HL-60 (cell line): ENCODE results near the gene DKK3.

Experiments
- DNase-seq, 2 experiments: peaks; one replicate each; pipeline ENCODE4 v3.0.0-alpha.2; 2010 to 2020; ENCODE audit warnings: low read depth in 1 of 2, low spot score in 1 of 2
- H3K27ac ChIP-seq: fragments of 250-450 bp; sonication (Bioruptor Pico); replicated peaks from 2 replicates; pipeline ENCODE4 v1.5.1; 2020; ENCODE audit warnings: mild to moderate bottlenecking, moderate library complexity
- H3K27me3 ChIP-seq: fragments of 250-450 bp; sonication (Bioruptor Pico); 2 replicates; pipeline ENCODE4 v1.5.1; 2021; ENCODE audit warnings: mild to moderate bottlenecking, moderate library complexity; ENCODE audit not compliant: insufficient read depth, poor library complexity, severe bottlenecking
- H3K4me3 ChIP-seq: replicated peaks from 2 replicates; pipeline ENCODE4 v1.5.1; 2011; ENCODE audit warnings: mild to moderate bottlenecking, control low read depth, low read length; ENCODE audit not compliant: insufficient read depth
- GABPA ChIP-seq: IDR thresholded peaks from 2 replicates; pipeline ENCODE4 v1.6.1; 2012; ENCODE audit warnings: low read depth
- POLR2AphosphoS5 ChIP-seq: IDR thresholded peaks from 2 replicates; pipeline ENCODE4 v1.6.1; 2012; ENCODE audit warnings: low read depth
- SPI1 ChIP-seq: IDR thresholded peaks from 2 replicates; pipeline ENCODE4 v1.6.1; 2012; ENCODE audit warnings: low read depth, mild to moderate bottlenecking, borderline replicate concordance
- TF ChIP-seq, protein P1 (sequence below): IDR thresholded peaks from one replicate; pipeline ENCODE4 v1.5.1; 2011; ENCODE audit warnings: low read length, control low read depth, inconsistent platforms; ENCODE audit not compliant: insufficient read depth
- TF ChIP-seq, protein P2 (sequence below): IDR thresholded peaks from 2 replicates; pipeline ENCODE4 v1.6.1; 2012; ENCODE audit warnings: low read depth; ENCODE audit not compliant: insufficient replicate concordance

The DKK3 gene

DNA sequence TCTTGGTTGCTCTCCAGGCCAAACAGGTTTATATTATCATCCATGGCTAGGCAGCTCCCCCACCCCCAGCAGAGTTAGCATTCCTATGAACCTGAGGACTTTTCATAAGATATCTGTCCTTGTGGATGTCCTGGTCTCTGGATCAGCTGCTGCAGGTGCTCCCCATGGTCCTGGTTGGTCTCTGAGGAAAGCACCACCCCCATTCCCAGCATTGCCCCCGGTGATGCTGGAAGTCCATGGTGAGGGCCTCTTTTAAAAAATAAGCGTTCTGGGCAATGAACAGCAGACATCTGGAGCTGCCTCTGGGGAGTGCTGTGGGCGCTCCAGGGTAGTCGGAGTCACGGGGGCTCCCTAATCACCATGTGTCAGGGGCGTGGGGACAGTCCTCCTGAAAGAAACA lies 26.6 kb downstream of the DKK3 start:
- DNase-seq, result no peak
- TF ChIP-seq POLR2AphosphoS5 (no peak), SPI1 (no peak), GABPA (no peak)
- TF ChIP-seq, protein P1, sequence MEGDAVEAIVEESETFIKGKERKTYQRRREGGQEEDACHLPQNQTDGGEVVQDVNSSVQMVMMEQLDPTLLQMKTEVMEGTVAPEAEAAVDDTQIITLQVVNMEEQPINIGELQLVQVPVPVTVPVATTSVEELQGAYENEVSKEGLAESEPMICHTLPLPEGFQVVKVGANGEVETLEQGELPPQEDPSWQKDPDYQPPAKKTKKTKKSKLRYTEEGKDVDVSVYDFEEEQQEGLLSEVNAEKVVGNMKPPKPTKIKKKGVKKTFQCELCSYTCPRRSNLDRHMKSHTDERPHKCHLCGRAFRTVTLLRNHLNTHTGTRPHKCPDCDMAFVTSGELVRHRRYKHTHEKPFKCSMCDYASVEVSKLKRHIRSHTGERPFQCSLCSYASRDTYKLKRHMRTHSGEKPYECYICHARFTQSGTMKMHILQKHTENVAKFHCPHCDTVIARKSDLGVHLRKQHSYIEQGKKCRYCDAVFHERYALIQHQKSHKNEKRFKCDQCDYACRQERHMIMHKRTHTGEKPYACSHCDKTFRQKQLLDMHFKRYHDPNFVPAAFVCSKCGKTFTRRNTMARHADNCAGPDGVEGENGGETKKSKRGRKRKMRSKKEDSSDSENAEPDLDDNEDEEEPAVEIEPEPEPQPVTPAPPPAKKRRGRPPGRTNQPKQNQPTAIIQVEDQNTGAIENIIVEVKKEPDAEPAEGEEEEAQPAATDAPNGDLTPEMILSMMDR, result no peak
- TF ChIP-seq, protein P2, sequence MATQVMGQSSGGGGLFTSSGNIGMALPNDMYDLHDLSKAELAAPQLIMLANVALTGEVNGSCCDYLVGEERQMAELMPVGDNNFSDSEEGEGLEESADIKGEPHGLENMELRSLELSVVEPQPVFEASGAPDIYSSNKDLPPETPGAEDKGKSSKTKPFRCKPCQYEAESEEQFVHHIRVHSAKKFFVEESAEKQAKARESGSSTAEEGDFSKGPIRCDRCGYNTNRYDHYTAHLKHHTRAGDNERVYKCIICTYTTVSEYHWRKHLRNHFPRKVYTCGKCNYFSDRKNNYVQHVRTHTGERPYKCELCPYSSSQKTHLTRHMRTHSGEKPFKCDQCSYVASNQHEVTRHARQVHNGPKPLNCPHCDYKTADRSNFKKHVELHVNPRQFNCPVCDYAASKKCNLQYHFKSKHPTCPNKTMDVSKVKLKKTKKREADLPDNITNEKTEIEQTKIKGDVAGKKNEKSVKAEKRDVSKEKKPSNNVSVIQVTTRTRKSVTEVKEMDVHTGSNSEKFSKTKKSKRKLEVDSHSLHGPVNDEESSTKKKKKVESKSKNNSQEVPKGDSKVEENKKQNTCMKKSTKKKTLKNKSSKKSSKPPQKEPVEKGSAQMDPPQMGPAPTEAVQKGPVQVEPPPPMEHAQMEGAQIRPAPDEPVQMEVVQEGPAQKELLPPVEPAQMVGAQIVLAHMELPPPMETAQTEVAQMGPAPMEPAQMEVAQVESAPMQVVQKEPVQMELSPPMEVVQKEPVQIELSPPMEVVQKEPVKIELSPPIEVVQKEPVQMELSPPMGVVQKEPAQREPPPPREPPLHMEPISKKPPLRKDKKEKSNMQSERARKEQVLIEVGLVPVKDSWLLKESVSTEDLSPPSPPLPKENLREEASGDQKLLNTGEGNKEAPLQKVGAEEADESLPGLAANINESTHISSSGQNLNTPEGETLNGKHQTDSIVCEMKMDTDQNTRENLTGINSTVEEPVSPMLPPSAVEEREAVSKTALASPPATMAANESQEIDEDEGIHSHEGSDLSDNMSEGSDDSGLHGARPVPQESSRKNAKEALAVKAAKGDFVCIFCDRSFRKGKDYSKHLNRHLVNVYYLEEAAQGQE, result no peak
- Histone ChIP-seq H3K27ac (no peak overlapping the region), H3K27me3 (no peaks in the 10 kb centered on the region), H3K4me3 (no peak overlapping the region)

DNA sequence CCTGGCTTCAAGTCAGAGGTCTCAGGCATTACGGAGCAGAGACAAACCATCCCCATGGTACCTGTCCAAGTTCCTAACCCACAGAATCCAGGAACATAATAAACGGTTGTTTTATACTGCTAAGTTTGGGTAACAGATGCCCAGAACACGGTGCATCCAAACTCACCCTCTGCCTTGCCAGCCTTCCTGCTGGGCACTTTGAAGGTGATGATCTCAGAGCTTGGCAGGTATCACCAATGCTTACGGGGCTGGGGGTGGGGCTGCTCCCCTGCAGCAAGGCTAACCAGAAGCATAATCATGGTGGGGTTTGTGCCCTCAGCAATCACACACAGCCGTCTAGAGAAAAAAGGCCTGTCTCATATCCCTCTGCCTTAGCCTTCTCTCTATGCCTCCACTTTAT lies 27.1 kb downstream of the DKK3 start:
- Histone ChIP-seq H3K27me3 (no peaks in the 10 kb centered on the region), H3K27ac (no peak overlapping the region), H3K4me3 (no peak overlapping the region)
- DNase-seq, result no peak
- no peak for TF ChIP-seq POLR2AphosphoS5
- TF ChIP-seq, protein P2, result no peak
- no peak for TF ChIP-seq SPI1
- TF ChIP-seq GABPA, result no peak
- TF ChIP-seq, protein P1, result no peak

DNA sequence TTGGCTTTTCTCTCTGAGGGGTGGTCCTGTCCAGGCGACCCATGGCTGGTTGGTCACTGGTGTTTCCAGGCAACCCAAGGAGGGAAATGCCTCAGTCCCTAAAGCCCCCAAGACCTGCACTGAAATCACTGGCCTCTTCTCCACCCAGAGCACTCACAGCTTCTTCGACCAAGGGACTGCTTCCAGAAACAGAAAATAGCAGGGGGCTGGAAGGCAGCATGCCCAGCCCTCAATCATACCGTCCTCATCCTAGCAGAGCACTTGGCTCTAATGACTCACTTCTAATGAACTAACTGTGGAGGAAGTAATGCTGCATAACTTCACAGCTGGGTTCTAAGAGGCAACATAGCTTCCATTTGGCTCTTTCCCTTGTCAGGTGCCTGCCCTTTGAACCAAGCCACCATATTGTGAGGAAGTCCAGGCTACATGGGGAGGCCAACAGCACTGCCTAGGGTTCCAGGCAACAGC lies 27.6 kb downstream of the DKK3 start:
- no peak overlapping the region for H3K27ac ChIP-seq
- no peak for TF ChIP-seq SPI1
- TF ChIP-seq, protein P2, result no peak
- no peak for TF ChIP-seq GABPA
- TF ChIP-seq POLR2AphosphoS5, result no peak
- TF ChIP-seq, protein P1, result no peak
- no peak overlapping the region for H3K4me3 ChIP-seq
- no peaks in the 10 kb centered on the region for H3K27me3 ChIP-seq
- DNase-seq, result no peak
